Activated T-cell treated with anti-CD3 and anti-CD28 coated beads, Interleukin-2, amount 50 U/mL, for 24 hours (primary cell): ENCODE results near the gene DLGAP4.
"Not testable (repeated sequence)": the region's sequence is repeated elsewhere in the genome, so short reads cannot be mapped to it uniquely, and the experiment has no call there.

Experiments
- DNase-seq: peaks from one replicate; pipeline ENCODE4 v3.0.0-alpha.2; 2020
- H3K27ac Mint-ChIP-seq: 2 replicates; pipeline ENCODE4 v1.8.0; 2020; ENCODE audit warnings: mild to moderate bottlenecking, mixed read lengths
- H3K27me3 Mint-ChIP-seq: 2 replicates; pipeline ENCODE4 v1.8.0; 2020; ENCODE audit warnings: mixed read lengths
- H3K36me3 Mint-ChIP-seq: 2 replicates; pipeline ENCODE4 v1.8.0; 2020; ENCODE audit warnings: low read depth, mixed read lengths
- H3K4me1 Mint-ChIP-seq: 2 replicates; pipeline ENCODE4 v1.8.0; 2020; ENCODE audit warnings: low read depth, mixed read lengths
- H3K4me3 Mint-ChIP-seq: 2 replicates; pipeline ENCODE4 v1.8.0; 2020; ENCODE audit warnings: mild to moderate bottlenecking, moderate library complexity, mixed read lengths
- H3K9me3 Mint-ChIP-seq: 2 replicates; pipeline ENCODE4 v1.8.0; 2020; ENCODE audit warnings: mixed read lengths

Gene DLGAP4

DNA sequence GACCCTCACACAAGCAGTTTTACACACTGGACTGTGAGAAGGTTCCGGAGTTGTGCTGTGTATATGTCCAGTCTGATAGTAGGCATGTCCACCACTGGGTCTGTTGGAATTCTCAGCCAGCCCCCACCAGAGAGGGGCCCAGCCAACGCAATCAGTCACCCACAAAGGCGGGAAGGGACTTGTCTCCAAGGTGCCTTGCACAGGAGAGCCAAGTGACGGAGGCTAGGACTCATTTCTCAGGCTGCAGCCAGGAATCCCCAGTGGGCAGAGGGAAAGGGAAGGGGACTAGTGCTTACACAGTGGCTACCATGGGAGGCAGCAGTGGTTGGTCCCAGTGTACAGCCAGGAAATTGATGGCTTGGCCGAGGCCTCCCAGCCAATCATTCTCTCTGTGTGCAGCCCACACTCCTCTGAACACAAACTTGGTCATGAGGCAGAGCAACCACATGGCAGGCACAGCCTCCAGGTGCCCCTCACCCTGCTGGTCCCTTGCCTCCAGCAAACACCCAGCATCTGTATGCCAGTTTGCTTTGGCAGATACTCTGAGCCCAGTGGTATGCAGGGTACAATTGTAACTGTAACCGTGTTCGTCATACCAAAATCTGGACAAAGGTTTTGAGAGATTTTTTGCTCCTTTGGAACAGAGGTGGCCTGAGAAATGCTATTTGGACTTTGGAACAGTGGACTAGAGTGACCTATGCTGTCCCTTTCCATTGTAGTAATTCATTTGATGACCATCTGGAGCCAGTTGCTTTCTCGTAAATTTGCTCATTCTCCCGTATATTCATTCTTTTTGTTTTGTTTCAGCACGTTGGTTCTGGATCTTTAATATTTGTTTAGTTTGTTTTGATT lies 162.2 kb downstream of the DLGAP4 start:
- H3K4me1 Mint-ChIP-seq: peaks cover 84% of the 10 kb centered on the region

DNA sequence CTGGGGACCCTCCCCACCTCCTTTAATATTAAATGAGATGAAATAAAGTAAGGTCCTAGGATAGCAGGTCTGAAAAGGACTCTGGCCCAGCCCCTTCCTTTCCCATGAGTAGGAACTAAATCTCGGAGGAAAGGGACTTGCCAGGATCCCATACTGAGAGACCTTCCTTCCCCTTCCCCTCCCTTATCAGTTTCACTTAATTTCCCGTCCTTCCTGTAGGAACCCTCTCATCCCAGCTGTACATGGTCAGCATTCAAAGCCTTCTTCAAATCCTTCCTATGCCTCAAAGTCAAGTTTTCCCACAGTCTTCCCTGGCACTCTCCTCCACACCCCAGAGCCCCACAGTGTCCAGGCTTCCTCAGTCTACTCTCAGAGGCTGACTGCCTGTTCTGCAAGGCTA lies 163.8 kb downstream of the DLGAP4 start:
- Mint-ChIP-seq H3K4me3 (no peak overlapping the region), H3K27me3 (no peaks in the 10 kb centered on the region), H3K27ac (no peak overlapping the region), H3K36me3 (no peaks in the 10 kb centered on the region), H3K9me3 (no peaks in the 10 kb centered on the region), H3K4me1 (peaks cover 72% of the 10 kb centered on the region)
- DNase-seq: no peak

More for the DNA sequence above, 162.2 kb downstream of the DLGAP4 start:
- DNase-seq: no peak
- H3K36me3 Mint-ChIP-seq: no peaks in the 10 kb centered on the region
- no peaks in the 10 kb centered on the region for H3K27me3 Mint-ChIP-seq
- H3K9me3 Mint-ChIP-seq: no peaks in the 10 kb centered on the region
- peak overlapping the region; percentile 40 for H3K27ac Mint-ChIP-seq
- H3K4me3 Mint-ChIP-seq: no peak overlapping the region

DNA sequence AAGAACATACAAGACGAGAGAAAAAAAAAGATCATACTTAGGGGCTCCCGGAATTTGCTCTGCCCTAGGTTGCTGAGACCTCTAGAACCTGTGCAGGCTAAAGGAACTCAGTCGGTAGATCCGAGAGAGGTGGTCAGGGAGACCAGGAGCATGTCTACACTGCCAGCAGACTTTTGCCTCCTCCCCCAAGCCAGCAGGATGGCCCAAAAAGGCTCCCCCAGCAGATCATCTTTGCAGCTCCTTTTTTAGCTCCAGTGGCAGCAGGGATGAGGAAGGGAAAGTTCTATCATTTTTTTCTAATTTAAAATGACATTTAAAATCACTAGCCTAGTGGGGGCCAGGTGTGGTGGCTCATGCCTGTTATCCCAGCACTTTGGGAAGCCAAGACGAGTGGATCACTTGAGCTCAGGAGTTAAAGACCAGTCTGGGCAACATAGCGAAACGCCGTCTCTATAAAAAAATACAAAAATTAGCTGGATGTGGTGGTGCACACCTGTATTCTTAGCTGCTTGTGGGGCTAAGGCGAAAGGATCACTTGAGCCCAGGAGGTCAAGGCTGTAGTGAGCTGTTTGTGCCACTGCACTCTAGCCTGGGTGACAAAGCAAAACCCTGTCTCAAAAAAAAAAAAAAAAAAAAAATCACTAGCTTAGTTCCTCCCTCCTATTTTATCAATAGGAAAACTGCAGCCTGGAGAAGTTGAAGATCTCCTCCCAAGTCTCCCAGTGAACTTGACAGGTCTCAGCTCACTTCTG lies 165.9 kb downstream of the DLGAP4 start:
- H3K4me1 Mint-ChIP-seq: peaks cover 51% of the 10 kb centered on the region
- no peaks in the 10 kb centered on the region for H3K27me3 Mint-ChIP-seq
- no peaks in the 10 kb centered on the region for H3K36me3 Mint-ChIP-seq
- no peak for DNase-seq
- peak overlapping the region; percentile 65 for H3K4me3 Mint-ChIP-seq
- no peaks in the 10 kb centered on the region for H3K9me3 Mint-ChIP-seq
- peak overlapping the region; percentile 86 for H3K27ac Mint-ChIP-seq

DNA sequence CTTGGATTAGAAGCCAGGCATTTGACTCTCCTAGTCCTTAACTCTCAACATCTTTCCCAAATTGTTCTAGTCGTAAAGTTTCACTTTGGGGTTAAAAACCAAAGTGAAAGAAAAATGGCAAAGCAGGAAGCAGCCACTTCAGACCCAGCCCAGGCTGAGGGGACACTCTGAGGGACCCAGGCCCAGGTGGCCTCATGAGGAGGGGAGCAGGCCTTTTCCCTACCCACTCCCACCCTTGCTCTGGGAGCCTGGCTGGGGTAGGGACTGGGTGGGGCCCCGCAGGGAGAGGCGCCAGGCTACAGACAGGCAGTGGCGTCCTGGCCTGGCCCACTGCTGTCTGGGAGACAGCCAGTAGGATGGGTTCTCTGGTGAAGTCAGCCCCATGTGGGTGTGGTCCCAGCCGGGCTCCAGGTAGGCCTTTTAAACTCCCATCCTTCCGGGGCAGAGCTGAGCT lies 166.5 kb downstream of the DLGAP4 start:
- DNase-seq: peak; percentile 53

DNA sequence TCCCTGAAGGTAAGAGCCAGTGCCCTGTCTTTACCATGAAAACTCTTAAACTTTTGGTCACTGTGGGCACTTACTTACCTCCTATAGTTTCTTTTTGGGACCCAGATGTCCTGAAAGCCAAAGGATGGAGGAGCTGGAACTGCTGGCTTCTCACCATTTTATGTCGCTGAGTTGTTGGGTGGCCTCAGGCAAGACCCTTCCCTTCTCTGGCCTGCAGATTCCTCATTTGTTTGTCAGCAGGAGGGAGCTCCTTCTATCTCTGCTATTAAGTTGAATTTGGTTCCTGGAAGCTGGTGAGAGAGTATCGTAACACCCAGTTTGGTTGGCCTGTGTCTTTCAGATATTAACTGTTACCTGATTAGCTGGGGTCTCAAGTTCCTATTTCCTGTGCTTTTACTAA lies 167.0 kb downstream of the DLGAP4 start:
- no peak for DNase-seq
- Mint-ChIP-seq H3K27ac (peak overlapping the region; percentile 86), H3K36me3 (no peaks in the 10 kb centered on the region), H3K9me3 (no peaks in the 10 kb centered on the region), H3K27me3 (no peaks in the 10 kb centered on the region), H3K4me3 (peak overlapping the region; percentile 65), H3K4me1 (peaks cover 41% of the 10 kb centered on the region)

More for the DNA sequence above, 166.5 kb downstream of the DLGAP4 start:
- Mint-ChIP-seq H3K27ac (peak overlapping the region; percentile 86), H3K4me1 (peaks cover 46% of the 10 kb centered on the region), H3K27me3 (no peaks in the 10 kb centered on the region), H3K4me3 (peak overlapping the region; percentile 65), H3K36me3 (no peaks in the 10 kb centered on the region), H3K9me3 (no peaks in the 10 kb centered on the region)

DNA sequence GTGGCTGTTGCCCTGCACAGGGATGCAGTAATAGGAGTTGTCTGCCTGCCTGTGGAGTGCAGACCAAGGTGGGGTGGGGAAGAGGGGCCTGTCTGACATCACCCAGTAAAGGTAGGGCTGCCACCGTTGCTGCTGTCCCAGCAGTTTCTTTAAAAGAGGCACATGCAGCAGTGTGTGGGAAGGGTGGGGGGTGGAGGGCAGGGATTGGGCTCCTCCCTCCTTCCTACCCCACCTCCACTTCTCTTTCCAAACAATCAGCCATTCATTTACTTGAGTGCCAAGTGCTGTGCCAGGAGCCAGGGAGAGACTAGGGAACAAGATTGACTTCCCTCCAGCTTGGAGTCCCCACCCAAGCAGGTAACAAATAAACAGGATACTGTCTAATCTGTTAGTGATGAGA lies 168.4 kb downstream of the DLGAP4 start:
- Mint-ChIP-seq H3K36me3 (no peaks in the 10 kb centered on the region), H3K27ac (peak overlapping the region; percentile 19), H3K4me1 (peaks cover 39% of the 10 kb centered on the region), H3K4me3 (no peak overlapping the region), H3K27me3 (no peaks in the 10 kb centered on the region), H3K9me3 (no peaks in the 10 kb centered on the region)
- no peak for DNase-seq

DNA sequence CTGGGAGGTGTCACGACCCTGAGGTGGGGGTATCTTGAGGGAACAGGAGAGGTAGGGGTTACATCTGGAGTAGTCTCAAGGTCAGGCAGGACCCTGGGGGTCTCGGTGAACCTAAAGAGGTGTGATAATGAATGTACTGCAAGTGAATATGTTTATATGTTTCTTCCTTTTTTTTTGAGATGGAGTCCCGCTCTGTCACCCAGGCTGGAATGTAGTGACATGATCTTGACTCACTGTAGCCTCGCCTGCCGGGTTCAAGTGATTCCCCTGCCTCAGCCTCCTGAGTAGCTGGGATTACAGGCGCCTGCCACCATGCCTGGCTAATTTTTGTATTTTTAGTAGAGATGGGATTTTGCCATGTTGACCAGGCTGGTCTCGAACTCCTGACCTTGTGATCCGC lies 168.9 kb downstream of the DLGAP4 start:
- not testable (repeated sequence) for H3K27me3 Mint-ChIP-seq, H3K4me3 Mint-ChIP-seq, DNase-seq, H3K27ac Mint-ChIP-seq, H3K9me3 Mint-ChIP-seq, H3K36me3 Mint-ChIP-seq
- peaks cover 37% of the 10 kb centered on the region for H3K4me1 Mint-ChIP-seq

DNA sequence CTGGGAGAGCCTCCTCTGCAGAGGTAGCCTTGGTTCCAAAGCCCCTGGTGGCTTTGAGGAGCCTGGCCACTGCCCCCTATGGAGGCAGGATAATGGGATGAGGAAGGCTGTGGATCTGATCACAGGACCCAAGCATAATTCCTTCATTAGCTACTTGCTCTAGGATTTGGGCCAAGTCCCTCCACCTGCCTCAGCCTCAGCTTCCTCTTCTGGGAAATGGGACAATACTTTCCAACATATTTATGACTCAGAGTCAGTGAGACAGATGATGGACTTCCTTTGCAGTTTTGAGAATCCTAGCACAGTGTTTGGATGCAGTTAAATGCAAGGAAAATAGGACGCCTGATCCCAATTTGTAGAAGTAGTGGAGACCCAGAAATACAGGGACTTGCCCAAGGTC lies 171.3 kb downstream of the DLGAP4 start:
- Mint-ChIP-seq H3K27ac (no peak overlapping the region), H3K9me3 (no peaks in the 10 kb centered on the region), H3K4me1 (peaks cover 27% of the 10 kb centered on the region), H3K27me3 (no peaks in the 10 kb centered on the region), H3K36me3 (no peaks in the 10 kb centered on the region), H3K4me3 (no peak overlapping the region)
- no peak for DNase-seq

DNA sequence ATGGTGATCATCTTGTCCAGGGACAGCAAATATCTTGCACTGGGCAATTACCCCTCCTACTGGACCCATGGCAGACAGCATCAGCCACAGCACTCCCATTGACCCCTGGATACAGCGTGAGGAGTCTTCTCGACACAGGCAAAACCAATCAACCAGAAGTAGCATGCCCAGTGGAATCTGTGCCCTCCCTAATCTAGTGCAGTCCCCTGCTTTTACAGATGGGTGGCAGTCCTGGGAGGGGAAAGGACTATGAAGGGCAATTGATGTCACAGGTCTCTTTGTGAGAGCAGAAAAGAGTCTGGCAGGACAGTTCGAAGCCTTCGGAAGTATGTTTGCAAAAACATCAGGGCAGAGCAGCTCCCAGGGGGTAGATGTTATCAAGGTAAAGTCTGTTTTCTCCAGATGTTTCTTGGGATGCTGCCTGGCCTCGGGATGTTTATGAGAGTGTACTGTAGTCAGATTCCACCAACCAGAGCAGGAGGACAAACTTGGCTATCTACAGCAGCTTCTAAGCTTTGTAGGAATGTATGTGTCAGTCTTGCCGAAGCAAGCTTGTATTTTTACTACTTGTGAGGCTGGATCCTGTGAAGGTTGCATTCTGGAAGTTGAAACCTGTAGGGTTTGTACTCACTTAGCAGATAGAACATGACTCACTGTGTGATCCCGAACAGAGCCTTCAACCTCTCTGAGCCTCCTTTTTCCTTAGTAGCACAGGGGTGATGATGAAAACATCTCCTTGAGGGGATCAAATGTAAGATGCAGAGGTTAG lies 172.2 kb downstream of the DLGAP4 start:
- no peak overlapping the region for H3K4me3 Mint-ChIP-seq
- no peaks in the 10 kb centered on the region for H3K36me3 Mint-ChIP-seq
- H3K4me1 Mint-ChIP-seq: peaks cover 19% of the 10 kb centered on the region

DNA sequence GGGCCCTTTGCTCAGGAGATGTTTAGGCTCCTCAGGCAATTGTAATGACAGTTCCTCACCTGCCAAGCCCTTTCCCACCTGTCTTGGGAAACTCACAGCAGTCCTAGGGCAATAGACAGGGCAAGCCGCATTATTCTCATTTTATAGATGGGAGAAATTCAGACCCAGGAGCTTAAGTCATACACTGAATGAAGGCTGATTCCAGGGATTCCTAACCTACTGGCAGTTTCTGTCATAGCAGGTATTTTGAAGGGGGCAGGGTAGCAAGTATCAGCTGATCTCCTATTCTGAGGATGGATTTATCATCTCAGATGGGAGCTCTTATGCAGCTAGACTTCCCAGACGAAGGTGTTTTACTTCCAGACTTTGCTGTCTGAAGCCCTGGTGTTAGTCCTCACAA lies 173.8 kb downstream of the DLGAP4 start:
- DNase-seq: no peak
- Mint-ChIP-seq H3K9me3 (no peaks in the 10 kb centered on the region), H3K36me3 (no peaks in the 10 kb centered on the region), H3K27ac (no peak overlapping the region), H3K4me1 (peaks cover 14% of the 10 kb centered on the region), H3K4me3 (no peak overlapping the region), H3K27me3 (no peaks in the 10 kb centered on the region)

More for the DNA sequence above, 172.2 kb downstream of the DLGAP4 start:
- Mint-ChIP-seq H3K9me3 (no peaks in the 10 kb centered on the region), H3K27ac (no peak overlapping the region), H3K27me3 (no peaks in the 10 kb centered on the region)
- DNase-seq: no peak

DNA sequence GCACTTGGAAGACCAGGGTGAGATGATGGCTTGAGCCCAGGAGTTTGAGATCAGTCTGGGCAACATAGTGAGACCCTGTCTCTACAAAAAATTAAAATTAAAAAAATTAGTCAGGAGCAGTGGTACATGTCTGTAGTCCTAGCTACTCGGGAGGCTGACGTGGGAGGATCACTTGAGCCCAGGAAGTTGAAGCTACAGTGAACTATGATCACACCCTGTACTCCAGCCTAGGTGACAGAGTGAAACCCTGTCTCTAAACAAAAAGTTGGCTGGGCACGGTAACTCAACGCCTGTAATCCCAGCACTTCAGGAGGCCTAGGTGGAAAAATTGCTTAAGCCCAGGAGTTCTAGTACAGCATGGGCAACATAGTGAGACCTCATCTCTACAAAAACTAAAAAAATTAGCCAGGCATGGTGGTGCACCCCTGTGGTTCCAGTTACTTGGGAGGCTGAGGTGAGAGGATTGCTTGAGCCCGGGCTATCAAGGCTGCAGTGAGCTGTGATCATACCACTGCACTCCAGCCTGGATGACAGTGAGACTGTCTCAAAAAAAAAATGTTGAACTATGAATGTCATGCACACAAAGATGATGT lies 174.4 kb downstream of the DLGAP4 start:
- H3K27ac Mint-ChIP-seq: no peak overlapping the region
- no peaks in the 10 kb centered on the region for H3K9me3 Mint-ChIP-seq

DNA sequence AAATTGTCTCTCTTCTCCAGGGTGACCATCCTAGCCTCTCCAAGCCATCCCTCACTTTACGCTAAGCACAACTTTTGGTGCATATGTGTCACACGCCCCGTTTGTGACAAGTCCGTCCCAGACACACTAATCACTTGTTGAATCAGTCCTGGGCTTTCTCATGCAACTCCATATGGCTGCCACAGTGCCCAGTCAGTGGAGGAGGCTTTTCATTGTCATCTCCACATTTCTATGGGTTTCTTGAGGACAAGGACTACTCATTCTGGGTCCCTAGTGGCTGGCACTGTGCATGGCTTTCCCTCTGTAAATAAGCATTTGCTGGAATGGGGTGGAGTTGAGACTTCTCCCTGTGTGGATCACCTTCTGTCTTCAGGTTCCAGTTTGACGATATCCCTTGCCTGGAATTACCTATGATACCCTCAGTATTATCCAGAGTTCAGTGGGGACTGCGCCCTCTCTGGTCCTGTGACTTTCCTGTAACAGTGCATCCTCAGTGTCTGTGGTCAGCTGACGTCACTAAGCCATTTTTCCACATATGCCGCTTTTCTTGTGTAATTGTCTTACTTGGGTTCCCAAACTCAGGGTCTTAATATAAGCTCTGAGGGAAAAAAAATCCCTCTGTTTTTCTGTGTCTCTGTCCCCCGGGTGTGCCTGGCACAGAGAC lies 175.4 kb downstream of the DLGAP4 start:
- DNase-seq: no peak
- H3K36me3 Mint-ChIP-seq: no peaks in the 10 kb centered on the region
- no peak overlapping the region for H3K4me3 Mint-ChIP-seq
- peaks cover 14% of the 10 kb centered on the region for H3K4me1 Mint-ChIP-seq
- H3K27ac Mint-ChIP-seq: no peak overlapping the region
- no peaks in the 10 kb centered on the region for H3K9me3 Mint-ChIP-seq
- no peaks in the 10 kb centered on the region for H3K27me3 Mint-ChIP-seq

More for the DNA sequence above, 174.4 kb downstream of the DLGAP4 start:
- DNase-seq: no peak
- Mint-ChIP-seq H3K27me3 (no peaks in the 10 kb centered on the region), H3K4me3 (no peak overlapping the region), H3K36me3 (no peaks in the 10 kb centered on the region), H3K4me1 (peaks cover 14% of the 10 kb centered on the region)

DNA sequence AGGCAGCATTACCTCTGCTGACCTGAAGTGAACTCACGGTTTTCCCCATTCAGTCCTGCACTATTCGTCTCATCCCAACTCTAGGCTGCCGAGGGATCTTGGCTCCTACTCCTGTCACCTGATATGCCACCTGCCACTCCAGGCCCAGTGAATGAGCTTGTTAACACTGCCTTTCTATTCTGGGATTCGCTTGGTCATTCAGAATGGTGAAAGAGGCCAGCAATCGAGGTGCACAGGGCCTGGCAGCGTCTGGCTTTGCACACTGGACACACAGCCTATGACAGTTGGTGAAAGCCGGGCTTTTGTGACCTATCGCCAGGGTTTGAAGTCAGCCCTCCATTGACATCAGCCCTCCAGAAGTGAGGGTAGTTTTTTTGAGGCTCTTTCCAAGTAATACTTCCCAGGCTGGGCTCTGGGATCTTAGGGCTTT lies 175.9 kb downstream of the DLGAP4 start:
- Mint-ChIP-seq H3K36me3 (no peaks in the 10 kb centered on the region), H3K27ac (no peak overlapping the region), H3K4me3 (no peak overlapping the region), H3K9me3 (no peaks in the 10 kb centered on the region), H3K4me1 (peaks cover 14% of the 10 kb centered on the region), H3K27me3 (no peaks in the 10 kb centered on the region)
- no peak for DNase-seq
